Activated CD4-positive, alpha-beta T cell treated with anti-CD3 and anti-CD28 coated beads for 1 hour (primary cell): ENCODE data around the gene UBE2D3.

Experiments
- DNase-seq: peaks from one replicate; pipeline ENCODE4 v3.0.0-alpha.2; 2020

UBE2D3 gene

GRCh38 chr4:102787944-102788343, 39.4 kb downstream of the UBE2D3 start:
- no peak for DNase-seq

DNA sequence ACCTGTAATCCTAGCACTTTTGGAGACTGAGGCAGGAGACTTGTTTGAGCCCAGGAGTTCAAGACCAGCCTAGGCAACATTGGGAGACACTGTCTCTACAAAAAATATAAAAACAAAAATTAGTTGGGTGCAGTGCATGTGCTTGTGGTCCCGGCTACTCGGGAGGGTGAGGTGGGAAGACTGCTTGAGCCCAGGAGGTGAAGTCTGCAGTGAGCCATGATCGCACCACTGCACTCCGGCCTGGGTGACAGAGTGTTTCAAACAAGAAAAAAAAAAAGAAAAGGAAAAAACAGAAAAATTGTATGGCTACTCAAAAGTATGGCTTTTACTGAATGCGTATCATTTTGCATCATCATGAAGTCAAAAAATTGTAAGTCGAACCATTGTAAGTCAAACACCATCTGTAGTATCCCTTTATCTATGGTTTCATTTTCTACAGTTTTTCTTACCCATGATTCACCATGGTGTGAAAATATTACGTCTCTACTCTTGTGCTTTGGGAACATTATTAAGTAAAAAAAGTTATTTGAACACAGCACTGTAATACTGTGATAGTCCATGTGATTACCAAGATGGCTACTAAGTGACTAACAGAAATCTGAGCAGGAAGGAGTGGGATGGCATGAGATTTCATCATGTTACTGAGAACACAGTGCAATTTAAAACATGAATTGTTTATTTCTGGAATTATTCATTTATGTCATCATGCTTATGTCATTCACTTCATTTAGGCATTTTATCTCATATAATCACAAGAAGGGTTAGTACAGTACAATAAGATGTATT, 40.1 kb downstream of the UBE2D3 start:
- no peak for DNase-seq

DNA sequence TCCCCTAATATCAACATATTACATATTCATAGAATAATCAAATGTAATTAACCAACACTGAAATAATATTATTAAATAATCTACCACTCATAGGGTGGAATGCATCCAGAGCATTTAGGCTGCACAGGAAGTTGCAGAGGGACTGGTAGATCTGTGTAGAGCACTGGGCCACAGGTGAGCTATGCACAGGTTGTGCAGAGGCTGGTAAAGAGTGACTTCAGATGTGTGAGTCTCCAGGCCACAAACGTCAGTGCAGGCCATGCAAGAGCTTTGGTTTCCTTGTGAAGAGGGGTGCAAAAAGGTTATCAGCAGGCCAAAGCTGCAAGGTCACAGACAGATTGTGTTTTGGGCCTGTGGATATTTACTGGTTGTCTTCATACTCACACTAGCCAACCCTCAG, 41.1 kb downstream of the UBE2D3 start:
- no peak for DNase-seq

- DNase-seq = no peak
Measured at GRCh38 chr4:102783006-102783405, 44.3 kb downstream of the UBE2D3 start.

GRCh38 chr4:102781570-102781969, 45.8 kb downstream of the UBE2D3 start:
- no peak for DNase-seq

DNA sequence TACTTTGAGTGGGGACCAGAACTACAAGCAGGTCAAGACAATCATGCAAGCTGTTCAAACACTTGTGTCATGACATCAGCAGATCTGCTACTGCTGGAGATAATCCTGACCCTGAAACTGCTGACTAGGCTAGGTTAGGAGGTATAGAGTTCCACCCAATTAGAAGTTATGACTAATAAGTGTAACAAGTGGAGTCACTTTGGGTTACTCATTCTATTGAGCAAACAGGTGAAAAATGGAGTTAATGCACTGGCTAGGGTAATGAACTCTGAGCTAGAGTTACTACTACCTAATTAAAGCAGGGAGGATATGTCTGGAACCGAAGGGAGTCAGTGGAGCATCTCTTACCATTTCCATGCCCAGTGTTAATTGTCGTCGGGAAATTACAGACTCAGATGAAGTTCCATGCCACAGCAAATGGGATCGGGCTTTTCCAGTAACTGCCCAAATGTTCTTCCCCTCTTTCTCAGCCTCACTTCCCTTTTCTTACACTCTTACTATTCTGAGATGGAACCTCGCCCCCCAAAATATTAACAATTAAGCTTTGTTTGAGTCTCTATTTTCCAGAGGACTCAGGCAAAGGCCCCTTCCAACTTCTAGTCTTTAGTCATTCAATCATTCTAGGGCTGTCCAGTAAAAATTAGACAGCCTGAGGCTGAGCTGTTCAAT, 46.7 kb downstream of the UBE2D3 start:
- no peak for DNase-seq

DNA sequence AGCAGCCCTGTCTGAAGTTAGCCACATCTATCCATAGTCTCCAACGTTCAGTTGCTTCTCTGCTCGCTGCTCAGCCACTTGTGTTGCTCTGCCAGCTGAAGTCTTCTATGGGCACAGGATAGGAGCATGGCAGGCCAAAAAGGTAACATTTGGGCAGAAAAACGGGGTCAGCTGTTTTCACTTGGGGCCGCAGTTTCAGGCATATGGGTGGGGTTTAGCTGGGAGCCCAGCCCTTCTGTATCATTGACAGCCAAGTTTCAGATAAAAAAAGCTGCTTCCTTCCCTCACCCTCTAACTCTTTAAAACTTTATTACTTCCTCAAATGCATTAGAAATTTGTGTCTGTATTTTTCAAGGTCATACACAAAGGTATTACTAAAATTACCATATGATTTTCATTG, 48.1 kb downstream of the UBE2D3 start:
- no peak for DNase-seq

GRCh38 chr4:102778720-102779119, 48.6 kb downstream of the UBE2D3 start:
- DNase-seq = no peak

GRCh38 chr4:102775805-102776204, 51.5 kb downstream of the UBE2D3 start:
- no peak for DNase-seq

GRCh38 chr4:102774254-102774653, 53.1 kb downstream of the UBE2D3 start:
- no peak for DNase-seq

- no peak for DNase-seq
Measured at GRCh38 chr4:102772738-102773340, 54.5 kb downstream of the UBE2D3 start.

DNA sequence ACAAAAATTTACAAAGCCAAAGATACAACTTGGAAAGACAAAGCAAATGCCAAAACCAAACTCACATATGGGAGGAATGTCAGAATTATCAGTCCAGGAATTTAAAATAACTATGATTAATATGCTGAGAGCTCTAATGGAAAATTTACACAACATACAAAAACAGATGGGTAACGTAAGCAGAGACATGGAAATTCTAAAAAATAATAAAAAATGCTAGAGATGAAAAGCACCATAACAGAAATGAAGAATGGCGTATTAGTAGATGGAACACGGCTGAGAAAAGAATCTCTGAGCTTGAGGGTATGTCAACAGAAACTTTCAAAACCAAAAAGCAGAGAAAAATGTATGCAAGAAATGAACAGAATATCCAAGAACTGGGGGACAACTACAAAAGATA, 62.5 kb downstream of the UBE2D3 start:
- DNase-seq = no peak

- DNase-seq = no peak
Measured at GRCh38 chr4:102761906-102762305, 65.4 kb downstream of the UBE2D3 start.

DNA sequence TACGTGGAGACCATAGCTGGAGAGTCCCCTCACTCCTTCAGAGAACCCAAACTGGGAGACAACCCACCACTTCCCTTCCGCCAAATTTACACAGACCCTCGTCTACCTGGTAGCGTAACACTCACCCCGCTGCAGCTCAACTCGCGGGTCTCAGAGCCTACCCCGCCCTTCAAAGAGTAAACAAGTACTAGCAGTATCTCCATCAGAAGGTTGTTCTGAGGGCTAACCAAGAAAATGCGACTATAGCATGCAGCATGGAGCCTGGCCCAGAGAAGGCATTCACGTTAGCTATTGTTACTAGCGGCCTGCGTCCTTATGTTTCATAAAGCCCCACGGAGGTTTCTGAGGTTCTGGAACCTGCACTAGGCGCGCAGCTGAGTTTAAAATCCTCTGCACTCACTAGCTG, 66.1 kb downstream of the UBE2D3 start:
- no peak for DNase-seq

- DNase-seq = peak; percentile 66
Measured at GRCh38 chr4:102760645-102761295, 66.6 kb downstream of the UBE2D3 start, which contains the start of gene MANBA. Gene MANBA (minus strand): TSS chr4:102760968. CDS start chr4:102760894, 74 bp downstream.

DNA sequence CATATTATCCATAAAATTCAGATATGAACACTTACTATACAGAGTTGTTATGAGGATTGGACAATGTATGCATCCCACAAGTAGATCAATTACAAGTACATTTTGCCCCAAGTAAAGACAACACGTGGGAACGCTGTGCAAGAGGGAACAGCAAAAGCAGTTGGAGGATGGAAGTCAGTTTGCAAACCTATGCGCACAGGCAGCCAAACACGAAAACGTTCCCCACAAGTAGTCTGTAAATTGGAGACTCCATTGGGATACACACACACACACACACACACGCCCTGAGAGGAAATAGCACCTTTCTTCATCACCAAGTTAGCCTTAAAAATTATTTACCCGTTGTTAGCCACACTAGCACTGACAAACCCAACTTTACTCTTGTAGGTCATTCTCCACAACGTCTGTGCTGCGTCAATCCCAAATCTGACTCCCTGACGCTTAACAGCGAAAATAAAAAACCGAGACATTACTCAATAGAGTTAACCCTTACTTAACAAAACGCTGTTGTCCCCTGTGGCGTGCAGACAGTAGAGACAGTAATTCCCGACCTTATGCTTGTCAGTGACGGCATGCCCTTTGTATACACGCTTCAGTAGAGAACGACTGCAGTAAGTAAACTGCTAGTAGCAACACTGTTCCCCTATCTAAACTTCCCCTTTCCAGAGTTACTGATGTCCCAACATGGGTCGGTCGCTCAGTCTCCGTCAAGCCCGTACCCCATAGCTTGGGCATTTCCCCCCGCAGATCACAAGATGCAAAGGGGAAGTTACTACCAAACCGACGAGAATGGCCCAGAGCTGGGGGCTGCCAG, 67.3 kb downstream of the UBE2D3 start:
- DNase-seq = no peak

- DNase-seq = no peak
Measured at GRCh38 chr4:102758241-102759160, 68.8 kb downstream of the UBE2D3 start.

GRCh38 chr4:102757681-102758080, 69.7 kb downstream of the UBE2D3 start:
- no peak for DNase-seq

GRCh38 chr4:102754044-102754443, 73.3 kb downstream of the UBE2D3 start:
- DNase-seq = no peak

- DNase-seq = no peak
Measured at GRCh38 chr4:102751941-102752340, 75.4 kb downstream of the UBE2D3 start.
